PC-9 (cell line): ENCODE measurements around the gene COPG1. TPM values are rescaled to one million over a fixed set of nuclear protein-coding genes. Genes with fewer than 3 reads are reported as not detected.

Experiments used
- BruUV-seq: library from RNA; stranded (reverse); fragments of 400-500 nt; replicated peaks from 2 replicates; lab custom pipeline; 2021; lab: Mats Ljungman, UMichigan
- CTCF ChIA-PET: fragments of 300-600 bp; sonication (Branson Sonifier 250); formaldehyde crosslinking; loops from one replicate; lab custom pipeline; 2022; ENCODE audit warnings: antibody characterized with exemption; lab: Charles Lee
- POLR2A ChIA-PET: fragments of 300-600 bp; sonication (Branson Sonifier 250); formaldehyde crosslinking; loops from one replicate; lab custom pipeline; 2022; ENCODE audit warnings: antibody characterized with exemption; ENCODE audit not compliant: unreplicated experiment; lab: Charles Lee
- DNase-seq, 2 experiments: peaks; one replicate each; pipeline versions ENCODE4 v3.0.0 to v3.0.0-alpha.2; 2015 to 2022; ENCODE audit warnings: mixed read lengths in 1 of 2
- H2AFZ ChIP-seq: fragments of 200-600 bp; sonication (generic); 2 replicates; pipeline ENCODE4 v1.8.1; 2017; ENCODE audit warnings: antibody characterized with exemption
- H3F3A ChIP-seq: fragments of 200-600 bp; sonication (generic); 2 replicates; pipeline ENCODE4 v1.8.1; 2017; ENCODE audit warnings: antibody characterized with exemption, mild to moderate bottlenecking, low read depth; ENCODE audit not compliant: insufficient read depth
- H3K27ac ChIP-seq: fragments of 200-600 bp; sonication (generic); 2 replicates; pipeline ENCODE4 v1.6.1; 2016; ENCODE audit warnings: mixed run types
- H3K27me3 ChIP-seq: fragments of 200-600 bp; sonication (generic); 2 replicates; pipeline ENCODE4 v1.6.1; 2016; ENCODE audit warnings: low read depth, mixed run types; ENCODE audit not compliant: insufficient read depth
- H3K36me3 ChIP-seq: fragments of 200-600 bp; sonication (generic); 2 replicates; pipeline ENCODE4 v1.6.1; 2016; ENCODE audit warnings: low read depth, mixed run types
- H3K4me1 ChIP-seq: fragments of 200-600 bp; sonication (generic); replicated peaks from 2 replicates; pipeline ENCODE4 v1.6.1; 2016; ENCODE audit warnings: mixed run types; ENCODE audit not compliant: insufficient read depth
- H3K4me2 ChIP-seq: fragments of 200-600 bp; sonication (generic); 2 replicates; pipeline ENCODE4 v1.6.1; 2017; ENCODE audit warnings: mixed run types
- H3K4me3 ChIP-seq: fragments of 200-600 bp; sonication (generic); 2 replicates; pipeline ENCODE4 v1.6.1; 2016; ENCODE audit warnings: mixed run types
- H3K79me2 ChIP-seq: fragments of 200-600 bp; sonication (generic); 2 replicates; pipeline ENCODE4 v1.6.1; 2017; ENCODE audit warnings: low read depth, mixed run types
- H3K9me2 ChIP-seq: fragments of 200-600 bp; sonication (generic); 2 replicates; pipeline ENCODE4 v1.8.1; 2017; ENCODE audit warnings: mild to moderate bottlenecking; ENCODE audit not compliant: insufficient read depth
- H3K9me3 ChIP-seq: fragments of 200-600 bp; sonication (generic); 2 replicates; pipeline ENCODE4 v1.8.1; 2016; ENCODE audit warnings: low read depth; ENCODE audit not compliant: insufficient read depth
- H4K20me1 ChIP-seq: fragments of 200-600 bp; sonication (generic); 2 replicates; pipeline ENCODE4 v1.8.1; 2017; ENCODE audit not compliant: insufficient read depth
- EZH2 ChIP-seq: fragments of 200-600 bp; sonication (generic); IDR thresholded peaks from 2 replicates; pipeline ENCODE4 v1.8.0; 2017; ENCODE audit warnings: antibody characterized with exemption, low read depth
- intact Hi-C: fragments of 100-400 bp; cut with micrococcal nuclease; formaldehyde crosslinking; loops from one replicate; pipeline ENCODE4 v1.10.0; 2022; ENCODE audit not compliant: unreplicated experiment
- total RNA-seq: library from RNA; stranded (reverse); gene quantifications from 2 replicates; pipeline ENCODE4 v1.2.3, GENCODE V29; 2021
- TF ChIP-seq, protein P1 (sequence below): fragments of 200-600 bp; sonication (generic); conservative IDR thresholded peaks from 2 replicates; pipeline ENCODE4 v1.6.1; 2017; ENCODE audit warnings: mixed run types, antibody characterized with exemption, mild to moderate bottlenecking, moderate library complexity

The COPG1 gene
- total RNA-seq, 1 experiment from 2014 or later = 212 TPM

DNA sequence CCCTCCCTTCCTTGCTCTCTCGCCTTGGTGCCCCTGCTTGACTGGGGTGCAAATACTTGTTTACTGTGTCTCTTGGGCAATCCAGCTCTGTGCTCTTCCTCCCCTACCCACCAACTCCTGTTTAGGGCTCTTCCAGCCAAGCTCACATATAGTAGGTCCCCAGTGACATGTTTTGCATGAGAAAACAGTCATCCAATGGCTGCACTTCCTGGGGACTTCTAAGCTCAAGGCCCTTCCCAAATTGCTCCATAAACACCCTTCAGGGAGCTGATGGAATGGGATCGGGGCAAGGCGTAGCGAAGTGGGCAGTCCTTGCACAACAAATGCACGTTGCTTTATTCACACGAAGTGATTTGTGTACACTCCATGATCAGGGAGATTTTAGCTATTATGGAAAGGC, 9.4 kb upstream of the COPG1 start:
- H3K4me2 ChIP-seq = peak overlapping the region; percentile 54
- TF ChIP-seq, protein P1, sequence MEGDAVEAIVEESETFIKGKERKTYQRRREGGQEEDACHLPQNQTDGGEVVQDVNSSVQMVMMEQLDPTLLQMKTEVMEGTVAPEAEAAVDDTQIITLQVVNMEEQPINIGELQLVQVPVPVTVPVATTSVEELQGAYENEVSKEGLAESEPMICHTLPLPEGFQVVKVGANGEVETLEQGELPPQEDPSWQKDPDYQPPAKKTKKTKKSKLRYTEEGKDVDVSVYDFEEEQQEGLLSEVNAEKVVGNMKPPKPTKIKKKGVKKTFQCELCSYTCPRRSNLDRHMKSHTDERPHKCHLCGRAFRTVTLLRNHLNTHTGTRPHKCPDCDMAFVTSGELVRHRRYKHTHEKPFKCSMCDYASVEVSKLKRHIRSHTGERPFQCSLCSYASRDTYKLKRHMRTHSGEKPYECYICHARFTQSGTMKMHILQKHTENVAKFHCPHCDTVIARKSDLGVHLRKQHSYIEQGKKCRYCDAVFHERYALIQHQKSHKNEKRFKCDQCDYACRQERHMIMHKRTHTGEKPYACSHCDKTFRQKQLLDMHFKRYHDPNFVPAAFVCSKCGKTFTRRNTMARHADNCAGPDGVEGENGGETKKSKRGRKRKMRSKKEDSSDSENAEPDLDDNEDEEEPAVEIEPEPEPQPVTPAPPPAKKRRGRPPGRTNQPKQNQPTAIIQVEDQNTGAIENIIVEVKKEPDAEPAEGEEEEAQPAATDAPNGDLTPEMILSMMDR = no peak
- no peak for TF ChIP-seq EZH2

DNA sequence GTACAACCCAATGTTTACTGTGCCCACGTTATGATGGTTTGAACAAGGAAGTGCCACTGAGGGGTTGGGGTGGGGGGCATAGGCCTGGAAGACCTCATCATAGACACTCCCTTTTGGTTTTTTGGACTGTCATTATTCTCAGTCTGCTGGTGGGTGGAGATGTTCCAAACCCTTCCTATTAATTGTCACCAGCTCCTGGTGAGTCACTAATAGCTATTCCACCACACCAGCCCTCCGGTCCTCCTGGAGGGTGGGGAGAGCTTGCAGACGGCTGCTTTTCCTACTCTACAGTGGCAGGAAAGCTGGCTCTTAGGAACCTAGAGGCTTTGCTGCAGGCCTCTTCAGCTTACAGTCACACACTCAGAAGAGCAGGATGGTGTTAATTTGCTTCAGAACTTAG, 9.0 kb upstream of the COPG1 start:
- peaks cover 36% of the 10 kb centered on the region for H3K4me1 ChIP-seq
- TF ChIP-seq, protein P1 = no peak
- TF ChIP-seq EZH2 = no peak
- no peaks in the 10 kb centered on the region for H3K9me3 ChIP-seq
- ChIA-PET CTCF (interaction anchor here (0.6 kb wide), 1 partner anchor 16 kb away, joined by 5 read pairs; no protein-coding TSS in a partner anchor), POLR2A (interaction anchor here (0.6 to 1.3 kb wide), 8 partner anchors 9 to 1726 kb away, joined by 3 to 15 read pairs (median 3); partner anchors contain the start of gene COPG1)
- intact Hi-C loops = loop anchor here (1.0 kb wide), 1 partner anchor 10 kb away; no protein-coding TSS in a partner anchor
- peak overlapping the region; percentile 54 for H3K4me2 ChIP-seq
- peaks cover 22% of the 10 kb centered on the region for H3F3A ChIP-seq
- TSS peak; percentile 86 for BruUV-seq
- H4K20me1 ChIP-seq = no peaks in the 10 kb centered on the region
- H3K9me2 ChIP-seq = no peaks in the 10 kb centered on the region
- DNase-seq = peak; percentile 61 to 65
- 0 out of 2 replicates have a peak overlapping the region, but pooled peaks have one; percentile 39 for H2AFZ ChIP-seq
- H3K36me3 ChIP-seq = no peaks in the 10 kb centered on the region
- H3K27me3 ChIP-seq = no peaks in the 10 kb centered on the region
- peak overlapping the region; percentile 52 for H3K27ac ChIP-seq
- no peaks in the 10 kb centered on the region for H3K79me2 ChIP-seq
- H3K4me3 ChIP-seq = no peak overlapping the region

More for the DNA sequence above, 9.4 kb upstream of the COPG1 start:
- H3K36me3 ChIP-seq = no peaks in the 10 kb centered on the region
- DNase-seq = no peak
- H3K9me3 ChIP-seq = no peaks in the 10 kb centered on the region
- ChIA-PET POLR2A (interaction anchor here (0.6 to 1.3 kb wide), 6 partner anchors 9 to 1726 kb away, joined by 3 to 15 read pairs (median 4); no protein-coding TSS in a partner anchor), CTCF (interaction anchor here (0.5 to 0.6 kb wide), 2 partner anchors 17 to 353 kb away, joined by 4 read pairs; no protein-coding TSS in a partner anchor)
- H3K4me3 ChIP-seq = no peak overlapping the region
- BruUV-seq = no TSS peak
- peaks cover 32% of the 10 kb centered on the region for H3K4me1 ChIP-seq
- H3K27me3 ChIP-seq = no peaks in the 10 kb centered on the region
- peaks cover 18% of the 10 kb centered on the region for H3F3A ChIP-seq
- H3K9me2 ChIP-seq = no peaks in the 10 kb centered on the region
- no peak overlapping the region for H2AFZ ChIP-seq
- intact Hi-C loops = loop anchor here (1.0 kb wide), 1 partner anchor 10 kb away; no protein-coding TSS in a partner anchor
- H3K27ac ChIP-seq = peak overlapping the region; percentile 52
- H4K20me1 ChIP-seq = no peaks in the 10 kb centered on the region
- H3K79me2 ChIP-seq = no peaks in the 10 kb centered on the region

DNA sequence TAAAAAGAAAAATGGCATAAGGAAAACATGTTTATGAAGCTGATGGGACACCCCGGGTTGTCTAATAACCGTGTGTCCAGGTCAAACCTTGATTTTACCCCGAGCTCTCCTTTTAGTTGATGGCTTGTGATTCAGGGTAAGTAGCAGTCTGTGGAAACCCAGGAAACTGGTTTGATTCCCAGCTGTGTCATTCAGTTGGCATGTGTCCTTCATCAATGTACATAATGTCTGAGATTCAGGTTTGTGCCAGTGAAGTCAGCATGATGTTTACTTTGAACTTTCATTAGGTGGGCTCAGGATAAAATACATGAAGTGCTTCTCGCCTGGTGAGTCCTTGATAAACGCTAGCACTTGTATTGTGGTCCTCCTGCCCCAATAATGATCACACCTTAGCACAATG, 4.3 kb upstream of the COPG1 start:
- H3K4me3 ChIP-seq = no peak overlapping the region
- peak overlapping the region; percentile 53 for H3K4me2 ChIP-seq
- TF ChIP-seq, protein P1 = no peak
- TF ChIP-seq EZH2 = no peak
- H3K36me3 ChIP-seq = no peaks in the 10 kb centered on the region
- no peaks in the 10 kb centered on the region for H3K27me3 ChIP-seq
- no peak overlapping the region; the same call in 1 of the 2 replicates for H2AFZ ChIP-seq
- POLR2A ChIA-PET = interaction anchor here (0.5 to 0.7 kb wide), 2 partner anchors 56 to 191 kb away, joined by 3 to 25 read pairs; no protein-coding TSS in a partner anchor
- BruUV-seq = no TSS peak
- H3K9me2 ChIP-seq = no peaks in the 10 kb centered on the region
- intact Hi-C loops = loop anchor here (1.0 to 2.0 kb wide), 6 partner anchors 34 to 275 kb away; partner anchors contain the start of genes CNBP and ISY1
- H3K79me2 ChIP-seq = peaks cover 23% of the 10 kb centered on the region
- peak overlapping the region; percentile 58 for H3K27ac ChIP-seq
- peaks cover 19% of the 10 kb centered on the region for H3F3A ChIP-seq
- DNase-seq = peak in 1 of 2 experiments; percentile 69
- H3K9me3 ChIP-seq = no peaks in the 10 kb centered on the region
- H3K4me1 ChIP-seq = peaks cover 31% of the 10 kb centered on the region
- CTCF ChIA-PET = interaction anchor here (0.5 to 2.5 kb wide), 13 partner anchors 13 to 1660 kb away, joined by 3 to 21 read pairs (median 4); partner anchors contain the start of gene RAB43
- H4K20me1 ChIP-seq = no peaks in the 10 kb centered on the region
